ENCODE measurements around the gene GTF2H2C. TPM values are rescaled to one million over a fixed set of nuclear protein-coding genes. Genes with fewer than 3 reads are reported as not detected.
"Not testable (repeated sequence)": the region's sequence is repeated elsewhere in the genome, so short reads cannot be mapped to it uniquely, and the experiment has no call there.

GTF2H2C gene
- polyA plus RNA-seq, 1 of the 3 experiments (the other 2 are of a cell fraction), result 23.4 TPM

DNA sequence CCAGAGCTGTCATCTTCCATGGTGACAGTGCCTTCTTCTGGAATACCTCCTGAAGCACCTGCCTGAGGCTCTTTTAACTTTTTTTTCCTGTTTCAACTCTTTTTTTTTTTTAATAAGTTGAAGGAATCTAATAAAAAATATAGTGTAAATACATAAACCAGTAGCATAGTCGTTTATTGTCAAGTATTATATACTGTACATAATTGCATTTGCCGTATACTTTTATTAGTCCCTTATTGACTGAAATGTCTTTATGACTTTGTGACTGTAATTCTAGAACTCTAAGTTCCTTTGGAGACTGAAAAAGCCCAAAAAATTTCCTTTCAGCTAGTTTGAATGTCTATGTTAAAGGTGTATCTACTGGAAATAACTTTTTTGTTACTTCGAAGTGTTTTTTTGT is 22.1 kb upstream of the GTF2H2C start:
- H3K79me2 ChIP-seq (ENCODE audit: insufficient read depth); H3K4me2 ChIP-seq; H4K20me1 ChIP-seq (ENCODE audit: insufficient read depth); H2AFZ ChIP-seq (ENCODE audit: low read depth); H3K4me1 ChIP-seq (ENCODE audit: control insufficient read depth in 1 of 2, insufficient read depth in 2 of 2, low read depth in 1 of 2, low read length in 1 of 2); H3K4me3 ChIP-seq (ENCODE audit: low read depth in 2 of 2, low read length in 1 of 2); POLR2A ChIA-PET; H3K9me3 ChIP-seq; CTCF ChIA-PET; H3K27me3 ChIP-seq (ENCODE audit: insufficient read depth); H3K9ac ChIP-seq; H3F3A ChIP-seq (replicated peaks; ENCODE audit: insufficient read depth); DNase-seq; H3K27ac ChIP-seq (ENCODE audit: low read depth in 2 of 2, low read length in 1 of 2); H3K36me3 ChIP-seq (replicated peaks in 1 of 2; ENCODE audit: control insufficient read depth in 1 of 2, insufficient read depth in 2 of 2, low read length in 1 of 2); H3K9me2 ChIP-seq: not testable (repeated sequence)
- 79% methylated on average over 3 of the region's 3 CpGs for WGBS (ENCODE audit: low lambda C conversion rate)

- H3K27ac ChIP-seq (ENCODE audit: low read depth in 2 of 2, low read length in 1 of 2); H4K20me1 ChIP-seq (ENCODE audit: insufficient read depth); H2AFZ ChIP-seq (ENCODE audit: low read depth); H3K9me2 ChIP-seq; H3K9me3 ChIP-seq; POLR2A ChIA-PET; DNase-seq; CTCF ChIA-PET; H3K4me2 ChIP-seq; H3F3A ChIP-seq (replicated peaks; ENCODE audit: insufficient read depth); H3K4me3 ChIP-seq (ENCODE audit: low read depth in 2 of 2, low read length in 1 of 2); H3K36me3 ChIP-seq (replicated peaks in 1 of 2; ENCODE audit: control insufficient read depth in 1 of 2, insufficient read depth in 2 of 2, low read length in 1 of 2); H3K4me1 ChIP-seq (ENCODE audit: control insufficient read depth in 1 of 2, insufficient read depth in 2 of 2, low read depth in 1 of 2, low read length in 1 of 2); H3K79me2 ChIP-seq (ENCODE audit: insufficient read depth); H3K9ac ChIP-seq; H3K27me3 ChIP-seq (ENCODE audit: insufficient read depth): not testable (repeated sequence)
- 95% methylated on average over 2 of the region's 2 CpGs for WGBS (ENCODE audit: low lambda C conversion rate)
Observed at GRCh38 chr5:69538735-69539134, 21.3 kb upstream of the GTF2H2C start.

DNA sequence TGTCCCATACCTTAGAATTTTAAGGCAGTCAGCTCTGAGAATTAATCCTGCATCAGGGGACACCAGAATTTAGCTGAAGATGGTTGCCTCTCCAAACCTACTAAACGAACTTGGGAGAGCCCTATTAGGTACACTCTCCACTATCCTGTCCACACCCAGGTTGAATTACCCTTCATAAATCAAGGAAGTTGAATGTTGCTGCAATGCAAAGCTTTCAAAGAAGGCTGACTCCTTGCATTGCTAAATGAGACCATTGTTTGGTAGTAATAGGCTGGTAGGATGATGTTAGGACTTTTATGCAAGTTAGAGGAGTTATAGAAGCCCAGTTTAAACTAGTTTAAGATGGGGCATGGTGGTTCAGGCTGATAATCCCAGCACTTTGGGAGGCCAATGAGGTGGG is 18.6 kb upstream of the GTF2H2C start:
- H3K79me2 ChIP-seq (ENCODE audit: insufficient read depth); H3K4me3 ChIP-seq (ENCODE audit: low read depth in 2 of 2, low read length in 1 of 2); H3K4me2 ChIP-seq; H3K4me1 ChIP-seq (ENCODE audit: control insufficient read depth in 1 of 2, insufficient read depth in 2 of 2, low read depth in 1 of 2, low read length in 1 of 2); H3K36me3 ChIP-seq (replicated peaks in 1 of 2; ENCODE audit: control insufficient read depth in 1 of 2, insufficient read depth in 2 of 2, low read length in 1 of 2); H2AFZ ChIP-seq (ENCODE audit: low read depth); CTCF ChIA-PET; H3K9ac ChIP-seq; H3K27ac ChIP-seq (ENCODE audit: low read depth in 2 of 2, low read length in 1 of 2); H3F3A ChIP-seq (replicated peaks; ENCODE audit: insufficient read depth); POLR2A ChIA-PET; DNase-seq; H3K27me3 ChIP-seq (ENCODE audit: insufficient read depth); H3K9me3 ChIP-seq; H3K9me2 ChIP-seq; H4K20me1 ChIP-seq (ENCODE audit: insufficient read depth): not testable (repeated sequence)
- no CpG with 5 or more reads among the region's 1 CpG for WGBS (ENCODE audit: low lambda C conversion rate)

DNA sequence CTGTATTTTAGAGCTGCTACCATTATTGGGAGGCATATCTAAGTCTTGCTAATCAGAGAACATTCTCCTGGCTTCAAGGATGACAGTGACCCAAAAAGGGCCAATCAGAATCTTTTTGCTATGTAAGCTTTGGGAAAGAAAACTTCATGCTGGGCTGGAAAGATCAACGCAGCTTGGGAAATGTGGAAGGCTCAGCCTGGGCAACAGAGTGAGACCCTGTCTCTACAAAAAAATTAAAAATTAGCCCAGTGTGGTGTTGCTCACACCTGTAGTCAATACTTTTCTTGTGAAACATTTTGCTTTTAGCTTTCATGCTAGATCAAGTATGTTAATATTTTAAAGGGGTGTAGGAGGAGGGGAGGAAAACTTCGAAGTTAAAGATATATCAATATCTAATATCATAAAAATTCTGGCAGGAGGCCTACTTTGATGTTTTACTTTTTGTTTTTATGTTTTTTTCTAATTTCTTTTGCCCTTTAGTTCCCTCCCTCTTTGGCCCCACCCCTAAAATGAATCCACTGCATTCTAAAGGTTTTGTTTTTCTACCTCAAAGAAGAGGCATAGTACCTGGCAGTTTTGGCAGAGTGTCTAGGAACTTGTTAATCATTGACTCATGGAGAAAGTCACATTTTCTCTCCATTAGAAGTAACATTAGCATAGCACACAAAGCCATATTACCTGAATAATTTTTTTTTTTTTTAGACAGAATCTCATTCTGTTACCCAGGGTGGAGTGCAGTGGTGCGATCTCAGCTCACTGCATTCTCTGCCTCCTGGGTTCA is 17.0 kb upstream of the GTF2H2C start:
- H3K9ac ChIP-seq; H3K27me3 ChIP-seq (ENCODE audit: insufficient read depth); H4K20me1 ChIP-seq (ENCODE audit: insufficient read depth); H3K4me1 ChIP-seq (ENCODE audit: control insufficient read depth in 1 of 2, insufficient read depth in 2 of 2, low read depth in 1 of 2, low read length in 1 of 2); POLR2A ChIA-PET; H3K9me2 ChIP-seq; DNase-seq; H3K4me2 ChIP-seq; H3K4me3 ChIP-seq (ENCODE audit: low read depth in 2 of 2, low read length in 1 of 2); H2AFZ ChIP-seq (ENCODE audit: low read depth); H3K36me3 ChIP-seq (replicated peaks in 1 of 2; ENCODE audit: control insufficient read depth in 1 of 2, insufficient read depth in 2 of 2, low read length in 1 of 2); H3K27ac ChIP-seq (ENCODE audit: low read depth in 2 of 2, low read length in 1 of 2); H3K9me3 ChIP-seq; H3F3A ChIP-seq (replicated peaks; ENCODE audit: insufficient read depth); CTCF ChIA-PET; H3K79me2 ChIP-seq (ENCODE audit: insufficient read depth): not testable (repeated sequence)
- no CpG with 5 or more reads among the region's 3 CpGs for WGBS (ENCODE audit: low lambda C conversion rate)

DNA sequence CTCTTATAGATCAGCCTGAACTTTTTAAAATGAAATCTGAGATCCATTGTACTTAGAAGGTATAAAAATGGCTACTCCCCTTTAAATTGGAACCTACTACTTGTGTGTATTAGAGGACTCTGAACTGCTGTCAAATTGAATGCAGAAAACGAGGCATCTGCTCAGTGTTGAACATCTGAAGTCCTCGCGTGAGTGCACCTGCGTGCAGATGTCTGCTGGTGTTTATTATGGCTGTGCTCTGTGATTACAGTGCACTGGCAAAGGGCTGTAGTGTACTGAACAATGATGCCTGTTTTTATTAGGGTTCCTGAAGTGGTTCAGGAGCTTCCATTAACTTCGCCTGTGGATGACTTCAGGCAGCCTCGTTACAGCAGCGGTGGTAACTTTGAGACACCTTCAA is 15.4 kb upstream of the GTF2H2C start:
- H4K20me1 ChIP-seq (ENCODE audit: insufficient read depth); DNase-seq; H3K27me3 ChIP-seq (ENCODE audit: insufficient read depth); H3K9me2 ChIP-seq; CTCF ChIA-PET; H3K4me2 ChIP-seq; H2AFZ ChIP-seq (ENCODE audit: low read depth); POLR2A ChIA-PET; H3F3A ChIP-seq (replicated peaks; ENCODE audit: insufficient read depth); H3K9me3 ChIP-seq; H3K9ac ChIP-seq; H3K36me3 ChIP-seq (replicated peaks in 1 of 2; ENCODE audit: control insufficient read depth in 1 of 2, insufficient read depth in 2 of 2, low read length in 1 of 2); H3K4me1 ChIP-seq (ENCODE audit: control insufficient read depth in 1 of 2, insufficient read depth in 2 of 2, low read depth in 1 of 2, low read length in 1 of 2); H3K27ac ChIP-seq (ENCODE audit: low read depth in 2 of 2, low read length in 1 of 2); H3K4me3 ChIP-seq (ENCODE audit: low read depth in 2 of 2, low read length in 1 of 2); H3K79me2 ChIP-seq (ENCODE audit: insufficient read depth): not testable (repeated sequence)
- WGBS (ENCODE audit: low lambda C conversion rate), result no CpG with 5 or more reads among the region's 7 CpGs

DNA sequence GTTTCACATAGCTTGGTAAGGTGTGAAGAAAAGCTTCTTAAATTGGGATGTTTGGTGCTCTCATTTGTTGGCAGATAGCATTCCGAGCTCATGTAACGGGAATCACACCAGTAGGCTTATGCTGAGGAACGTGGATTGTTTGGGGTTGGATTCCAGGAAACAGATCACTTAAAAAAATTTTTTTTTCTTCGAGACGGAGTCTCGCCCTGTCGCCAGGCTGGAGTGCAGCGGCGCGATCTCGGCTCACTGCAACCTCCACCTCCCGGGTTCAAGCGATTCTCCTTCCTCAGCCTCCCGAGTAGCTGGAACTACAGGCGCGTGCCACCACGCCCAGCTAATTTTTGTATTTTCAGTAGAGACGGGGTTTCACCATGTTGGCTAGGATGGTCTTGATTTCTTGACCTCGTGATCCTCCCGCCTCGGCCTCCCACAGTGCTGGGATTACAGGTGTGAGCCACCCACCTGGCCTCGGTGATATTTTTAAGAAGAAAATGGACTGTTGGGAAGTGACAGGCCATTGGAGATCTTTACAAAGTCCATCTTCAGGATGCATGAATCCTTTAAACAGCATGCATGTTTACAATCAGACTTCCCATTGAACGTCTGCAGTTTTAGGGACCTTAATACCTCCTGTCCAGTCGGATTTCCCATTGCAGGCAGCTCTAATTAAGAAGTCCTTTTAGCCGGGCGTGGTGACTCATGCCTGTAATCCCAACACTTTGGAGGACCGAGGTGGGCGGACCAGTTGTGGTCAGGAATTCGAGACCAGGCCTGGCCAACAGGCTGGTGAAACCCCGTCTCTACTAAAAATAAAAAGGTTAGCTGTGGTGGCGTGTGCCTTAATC is 818 bp downstream of the GTF2H2C start:
- H3K36me3 ChIP-seq (replicated peaks in 1 of 2; ENCODE audit: control insufficient read depth in 1 of 2, insufficient read depth in 2 of 2, low read length in 1 of 2); H3K4me1 ChIP-seq (ENCODE audit: control insufficient read depth in 1 of 2, insufficient read depth in 2 of 2, low read depth in 1 of 2, low read length in 1 of 2); H3K9me2 ChIP-seq; H2AFZ ChIP-seq (ENCODE audit: low read depth); H3K27me3 ChIP-seq (ENCODE audit: insufficient read depth); H3F3A ChIP-seq (replicated peaks; ENCODE audit: insufficient read depth); H3K79me2 ChIP-seq (ENCODE audit: insufficient read depth); H3K9me3 ChIP-seq; CTCF ChIA-PET; POLR2A ChIA-PET; H4K20me1 ChIP-seq (ENCODE audit: insufficient read depth); DNase-seq: not testable (repeated sequence)
- WGBS (ENCODE audit: low lambda C conversion rate), result 10% methylated on average over 25 of the region's 31 CpGs
- Histone ChIP-seq H3K4me2 (peak overlapping the region; percentile 59), H3K27ac (ENCODE audit: low read depth in 2 of 2, low read length in 1 of 2) (peak overlapping the region in 1 of 2 experiments; percentile 18; a peak in 1 of 4 replicates), H3K4me3 (ENCODE audit: low read depth in 2 of 2, low read length in 1 of 2) (peak overlapping the region; percentile 39 to 54), H3K9ac (peak overlapping the region; percentile 46; the same call in 1 of the 2 replicates)

Measured in SK-N-SH (cell line).